GM18909 (cell line): ENCODE results near the gene ABHD12.

Experiments used
- ATAC-seq: cut with Tn5 transposase; IDR thresholded peaks from one replicate; pipeline ENCODE4 v1.9.1; 2021; ENCODE audit warnings: mild to moderate bottlenecking; ENCODE audit not compliant: unreplicated experiment, poor library complexity

The ABHD12 gene

DNA sequence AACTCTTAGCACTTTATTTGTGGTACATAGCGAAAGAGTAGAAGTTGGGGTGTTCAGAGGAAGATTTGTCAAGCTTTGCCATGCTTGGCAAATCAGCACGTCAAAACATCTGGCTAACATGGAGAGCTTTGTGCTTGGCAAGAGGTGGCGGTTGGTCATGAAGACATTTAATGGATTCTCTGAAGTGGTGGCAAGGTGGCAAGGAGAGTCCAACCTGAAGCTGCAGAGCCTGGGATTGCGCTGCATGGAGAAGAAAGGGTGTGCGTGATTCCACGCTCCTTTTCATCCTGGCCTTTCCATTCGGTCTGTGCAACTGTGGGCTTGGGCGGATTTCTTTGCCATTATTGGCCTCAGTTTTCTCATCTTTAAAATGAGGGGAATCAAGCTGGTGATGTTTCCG is 139.6 kb downstream of the ABHD12 start:
- ATAC-seq = no peak

DNA sequence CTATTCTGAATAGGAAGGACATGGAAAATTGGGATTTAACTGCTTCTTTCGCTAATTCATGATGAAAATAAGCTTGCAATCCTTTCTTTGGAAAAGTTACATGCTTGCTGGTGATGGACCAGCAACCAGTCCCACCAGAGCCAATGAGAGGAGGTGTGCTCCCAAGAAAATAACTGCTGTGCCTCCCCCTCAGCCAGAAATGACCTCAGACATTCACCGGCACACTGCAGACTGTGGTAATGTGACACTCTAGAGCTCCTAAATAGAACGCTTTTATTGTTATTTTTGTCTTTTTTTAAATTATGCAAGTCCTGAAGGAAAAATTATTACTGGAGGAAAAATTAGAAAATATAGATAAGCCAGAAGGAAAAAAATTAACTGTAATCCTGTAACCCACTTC is 140.1 kb downstream of the ABHD12 start:
- ATAC-seq = no peak
